Measurements from ENCODE around the gene DEFB124. TPM values are rescaled to one million over a fixed set of nuclear protein-coding genes. Genes with fewer than 3 reads are reported as not detected.
A peak's percentile ranks its signal among the peaks of the same experiment; 100 is the strongest.

DEFB124 gene
- total and polyA plus RNA-seq, 2 of the 8 experiments (the other 6 are each of a cell fraction or from before 2014, with no cell fraction given) = not detected

DNA sequence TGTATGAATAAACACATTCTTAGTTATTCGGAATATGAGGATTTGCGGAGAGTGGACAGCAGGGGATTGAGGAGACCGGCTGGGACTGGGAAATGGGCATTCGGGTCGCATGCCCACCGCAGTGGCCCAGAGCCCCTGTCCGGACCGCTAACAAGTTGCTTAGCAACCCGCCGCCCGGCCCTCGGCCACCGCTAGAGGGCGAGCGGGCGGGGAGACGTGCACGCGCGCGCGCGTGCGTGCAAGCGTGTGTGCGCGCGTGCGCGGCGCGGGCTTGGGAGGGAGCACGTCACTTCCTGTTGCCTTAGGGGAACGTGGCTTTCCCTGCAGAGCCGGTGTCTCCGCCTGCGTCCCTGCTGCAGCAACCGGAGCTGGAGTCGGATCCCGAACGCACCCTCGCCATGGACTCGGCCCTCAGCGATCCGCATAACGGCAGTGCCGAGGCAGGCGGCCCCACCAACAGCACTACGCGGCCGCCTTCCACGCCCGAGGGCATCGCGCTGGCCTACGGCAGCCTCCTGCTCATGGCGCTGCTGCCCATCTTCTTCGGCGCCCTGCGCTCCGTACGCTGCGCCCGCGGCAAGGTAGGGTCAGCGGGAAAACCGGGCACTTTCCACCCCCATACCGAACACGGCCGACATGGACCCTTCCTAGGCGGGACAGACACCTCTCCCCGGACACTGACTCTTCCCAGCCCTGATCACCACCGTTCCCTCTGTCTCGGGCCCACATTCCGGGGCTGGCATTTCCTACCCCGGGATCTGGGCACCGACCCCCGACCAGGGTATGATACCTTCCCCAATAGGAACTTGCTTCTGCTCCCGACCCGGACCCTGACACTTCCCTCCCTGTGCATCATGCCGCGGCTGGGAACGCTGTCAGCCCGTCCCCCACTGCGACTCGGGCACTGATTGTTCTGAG is 39.5 kb upstream of the DEFB124 start, which contains the start of gene HM13 (continued):
- TF ChIP-seq, protein P1, sequence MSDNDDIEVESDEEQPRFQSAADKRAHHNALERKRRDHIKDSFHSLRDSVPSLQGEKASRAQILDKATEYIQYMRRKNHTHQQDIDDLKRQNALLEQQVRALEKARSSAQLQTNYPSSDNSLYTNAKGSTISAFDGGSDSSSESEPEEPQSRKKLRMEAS (IDR thresholded peaks at IDR 0.05) = peak; percentile 93
- TF ChIP-seq, protein P2, sequence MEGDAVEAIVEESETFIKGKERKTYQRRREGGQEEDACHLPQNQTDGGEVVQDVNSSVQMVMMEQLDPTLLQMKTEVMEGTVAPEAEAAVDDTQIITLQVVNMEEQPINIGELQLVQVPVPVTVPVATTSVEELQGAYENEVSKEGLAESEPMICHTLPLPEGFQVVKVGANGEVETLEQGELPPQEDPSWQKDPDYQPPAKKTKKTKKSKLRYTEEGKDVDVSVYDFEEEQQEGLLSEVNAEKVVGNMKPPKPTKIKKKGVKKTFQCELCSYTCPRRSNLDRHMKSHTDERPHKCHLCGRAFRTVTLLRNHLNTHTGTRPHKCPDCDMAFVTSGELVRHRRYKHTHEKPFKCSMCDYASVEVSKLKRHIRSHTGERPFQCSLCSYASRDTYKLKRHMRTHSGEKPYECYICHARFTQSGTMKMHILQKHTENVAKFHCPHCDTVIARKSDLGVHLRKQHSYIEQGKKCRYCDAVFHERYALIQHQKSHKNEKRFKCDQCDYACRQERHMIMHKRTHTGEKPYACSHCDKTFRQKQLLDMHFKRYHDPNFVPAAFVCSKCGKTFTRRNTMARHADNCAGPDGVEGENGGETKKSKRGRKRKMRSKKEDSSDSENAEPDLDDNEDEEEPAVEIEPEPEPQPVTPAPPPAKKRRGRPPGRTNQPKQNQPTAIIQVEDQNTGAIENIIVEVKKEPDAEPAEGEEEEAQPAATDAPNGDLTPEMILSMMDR (IDR thresholded peaks at IDR 0.05; ENCODE audit: control extremely low read depth in 1 of 3, insufficient read depth in 1 of 3, low read depth in 1 of 3, low read length in 3 of 3) = peak; percentile 95 to 99 (median 98)
- TF ChIP-seq CEBPB (IDR thresholded peaks at IDR 0.05; ENCODE audit: low read depth, low read length) (no peak; the same call in 1 of the 2 replicates), SP4 (IDR thresholded peaks at IDR 0.05; ENCODE audit: low read length) (no peak)
